DMS 273 (cell line): ENCODE results near the gene NLGN1.

Source experiments
- DNase-seq: peaks from one replicate; lab custom pipeline; 2025; ENCODE audit not compliant: unreplicated experiment; lab: John Stamatoyannopoulos, UW

The NLGN1 gene

GRCh38 chr3:174318181-174318580, 920.6 kb downstream of the NLGN1 start:
- no peak for DNase-seq

- DNase-seq: no peak
Measured at GRCh38 chr3:174321548-174321947, 924.0 kb downstream of the NLGN1 start.

GRCh38 chr3:174322789-174323188, 925.2 kb downstream of the NLGN1 start:
- peak; percentile 32 for DNase-seq

GRCh38 chr3:174325171-174325570, 927.6 kb downstream of the NLGN1 start:
- peak; percentile 36 for DNase-seq

- DNase-seq: peak; percentile 65
Measured at GRCh38 chr3:174325834-174326700, 928.5 kb downstream of the NLGN1 start.

GRCh38 chr3:174329321-174329720, 931.8 kb downstream of the NLGN1 start:
- DNase-seq: no peak

GRCh38 chr3:174330303-174330702, 932.8 kb downstream of the NLGN1 start:
- DNase-seq: peak; percentile 28

- DNase-seq: no peak
Measured at GRCh38 chr3:174331095-174331800, 933.7 kb downstream of the NLGN1 start.

GRCh38 chr3:174332391-174332790, 934.8 kb downstream of the NLGN1 start:
- no peak for DNase-seq

GRCh38 chr3:174333640-174334039, 936.1 kb downstream of the NLGN1 start:
- DNase-seq: peak; percentile 12

GRCh38 chr3:174334111-174334510, 936.6 kb downstream of the NLGN1 start:
- DNase-seq: no peak

GRCh38 chr3:174335324-174335723, 937.8 kb downstream of the NLGN1 start:
- no peak for DNase-seq

- no peak for DNase-seq
Measured at GRCh38 chr3:174335910-174336309, 938.4 kb downstream of the NLGN1 start.
